Measurements from ENCODE around the gene ATG16L1.
"Not testable (repeated sequence)": the region's sequence is repeated elsewhere in the genome, so short reads cannot be mapped to it uniquely, and the experiment has no call there.

ATG16L1 gene

GRCh38 chr2:233297076-233297475 is 45.6 kb downstream of the ATG16L1 start:
- no peak for DNase-seq

GRCh38 chr2:233300401-233300800 is 48.9 kb downstream of the ATG16L1 start:
- no peak for DNase-seq

- DNase-seq: no peak
These were observed 49.8 kb downstream of the ATG16L1 start for GRCh38 chr2:233301248-233301647.

- no peak for DNase-seq
These were observed 50.3 kb downstream of the ATG16L1 start for GRCh38 chr2:233301811-233302210.

- DNase-seq: no peak
These were observed 51.8 kb downstream of the ATG16L1 start for GRCh38 chr2:233303252-233303651.

- DNase-seq: no peak
These were observed 56.1 kb downstream of the ATG16L1 start, which contains the start of gene SAG for GRCh38 chr2:233307565-233307964. SAG (plus strand) TSS chr2:233307816; CDS start chr2:233309190, 1,374 bp downstream.

- no peak for DNase-seq
These were observed 59.9 kb downstream of the ATG16L1 start for GRCh38 chr2:233311241-233311926.

- DNase-seq: no peak
These were observed 61.4 kb downstream of the ATG16L1 start for GRCh38 chr2:233312874-233313273.

- no peak for DNase-seq
These were observed 62.9 kb downstream of the ATG16L1 start for GRCh38 chr2:233314180-233314925.

GRCh38 chr2:233317196-233317943 is 65.9 kb downstream of the ATG16L1 start:
- no peak for DNase-seq

GRCh38 chr2:233319256-233319655 is 67.8 kb downstream of the ATG16L1 start:
- DNase-seq: no peak

GRCh38 chr2:233320470-233320869 is 69.0 kb downstream of the ATG16L1 start:
- DNase-seq: no peak

GRCh38 chr2:233321166-233321565 is 69.7 kb downstream of the ATG16L1 start:
- DNase-seq: no peak

- DNase-seq: no peak
These were observed 72.4 kb downstream of the ATG16L1 start for GRCh38 chr2:233323851-233324250.

- DNase-seq: no peak
These were observed 73.8 kb downstream of the ATG16L1 start for GRCh38 chr2:233325256-233325655.

- DNase-seq: no peak
These were observed 74.3 kb downstream of the ATG16L1 start for GRCh38 chr2:233325814-233326213.

GRCh38 chr2:233326500-233326899 is 75.0 kb downstream of the ATG16L1 start:
- DNase-seq: no peak

GRCh38 chr2:233328922-233329321 is 77.4 kb downstream of the ATG16L1 start:
- no peak for DNase-seq

- no peak for DNase-seq
These were observed 78.1 kb downstream of the ATG16L1 start for GRCh38 chr2:233329489-233330135.

GRCh38 chr2:233331536-233331935 is 80.1 kb downstream of the ATG16L1 start:
- DNase-seq: peak; percentile 91

- DNase-seq: no peak
These were observed 80.7 kb downstream of the ATG16L1 start for GRCh38 chr2:233332125-233332524.

- no peak for DNase-seq
These were observed 83.4 kb downstream of the ATG16L1 start for GRCh38 chr2:233334915-233335314.

GRCh38 chr2:233336091-233336490 is 84.6 kb downstream of the ATG16L1 start:
- not testable (repeated sequence) for DNase-seq
